Loucy (cell line): ENCODE measurements around the gene UNC79.
"Not testable (repeated sequence)": the region's sequence is repeated elsewhere in the genome, so short reads cannot be mapped to it uniquely, and the experiment has no call there.

Source experiments
- H2AFZ ChIP-seq: fragments of 200-600 bp; sonication (generic); 2 replicates; pipeline ENCODE4 v1.6.0; 2016; ENCODE audit warnings: antibody characterized with exemption, mild to moderate bottlenecking, low read length, moderate library complexity
- H3F3A ChIP-seq: fragments of 200-600 bp; 2 replicates; pipeline ENCODE4 v1.6.0; 2016; ENCODE audit warnings: antibody characterized with exemption, low read depth, mild to moderate bottlenecking
- H3K27me3 ChIP-seq: fragments of 200-600 bp; sonication (generic); 2 replicates; pipeline ENCODE4 v1.6.1; 2014; ENCODE audit warnings: low read length, mild to moderate bottlenecking; ENCODE audit not compliant: insufficient read depth, poor library complexity, severe bottlenecking
- H3K36me3 ChIP-seq: fragments of 200-600 bp; sonication (generic); 2 replicates; pipeline ENCODE4 v1.6.1; 2016; ENCODE audit warnings: low read length; ENCODE audit not compliant: insufficient read depth
- H3K4me1 ChIP-seq: fragments of 200-600 bp; sonication (generic); 2 replicates; pipeline ENCODE4 v1.5.1; 2014; ENCODE audit warnings: low read length, mild to moderate bottlenecking; ENCODE audit not compliant: insufficient read depth, poor library complexity, severe bottlenecking
- H3K4me2 ChIP-seq: fragments of 200-600 bp; sonication (generic); 2 replicates; pipeline ENCODE4 v1.6.0; 2014; ENCODE audit warnings: antibody characterized with exemption, low read length, low read depth, mild to moderate bottlenecking; ENCODE audit not compliant: poor library complexity, severe bottlenecking
- H3K4me3 ChIP-seq: fragments of 200-600 bp; sonication (generic); 2 replicates; pipeline ENCODE4 v1.5.1; 2014; ENCODE audit warnings: low read length, mild to moderate bottlenecking, mixed read lengths; ENCODE audit not compliant: poor library complexity, severe bottlenecking
- H3K79me2 ChIP-seq: fragments of 200-600 bp; sonication (generic); 2 replicates; pipeline ENCODE4 v1.6.1; 2014; ENCODE audit warnings: low read length; ENCODE audit not compliant: insufficient read depth
- H3K9ac ChIP-seq: fragments of 200-600 bp; sonication (generic); 2 replicates; pipeline ENCODE4 v1.6.0; 2014; ENCODE audit warnings: mild to moderate bottlenecking, low read depth, low read length, moderate library complexity; ENCODE audit not compliant: poor library complexity, severe bottlenecking
- H3K9me2 ChIP-seq: fragments of 200-600 bp; sonication (generic); replicated peaks from 2 replicates; pipeline ENCODE4 v1.6.1; 2016; ENCODE audit warnings: low read depth, low read length, mixed read lengths
- H3K9me3 ChIP-seq: fragments of 200-600 bp; sonication (generic); 2 replicates; pipeline ENCODE4 v1.6.1; 2014; ENCODE audit warnings: mild to moderate bottlenecking, antibody characterized with exemption, low read length, low read depth; ENCODE audit not compliant: insufficient read depth
- H4K20me1 ChIP-seq: fragments of 200-600 bp; sonication (generic); 2 replicates; pipeline ENCODE4 v1.6.0; 2014; ENCODE audit warnings: antibody characterized with exemption, low read length, mild to moderate bottlenecking; ENCODE audit not compliant: insufficient read depth, poor library complexity, severe bottlenecking
- EZH2phosphoT487 ChIP-seq: fragments of 200-600 bp; IDR thresholded peaks from 2 replicates; pipeline ENCODE4 v1.6.1; 2018; ENCODE audit warnings: antibody characterized with exemption, mild to moderate bottlenecking, moderate library complexity, borderline replicate concordance
- TF ChIP-seq, protein P1 (sequence below): fragments of 200-600 bp; sonication (generic); conservative IDR thresholded peaks from 2 replicates; pipeline ENCODE4 v1.5.1; 2014; ENCODE audit warnings: mild to moderate bottlenecking, antibody characterized with exemption, low read length

Gene UNC79

DNA sequence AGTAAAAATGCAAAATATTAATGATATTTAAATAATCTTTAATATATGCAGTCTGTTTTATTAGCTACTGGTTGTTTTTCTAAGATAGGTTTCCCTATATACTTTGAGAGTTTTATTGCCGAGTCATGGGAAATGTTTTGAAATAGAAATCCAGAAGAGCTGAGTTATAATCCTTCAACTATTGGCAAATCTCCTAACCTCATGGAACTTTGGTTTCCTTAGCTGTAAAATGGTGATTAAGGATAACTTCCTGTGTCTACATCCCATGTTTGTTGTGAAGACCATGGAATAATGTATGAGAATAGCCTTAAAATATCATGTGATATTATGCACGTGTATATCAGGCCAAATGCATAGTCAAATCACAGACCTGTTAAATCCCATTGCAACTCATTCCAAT lies 51.0 kb downstream of the UNC79 start:
- Histone ChIP-seq H2AFZ (no peak overlapping the region), H3K79me2 (no peaks in the 10 kb centered on the region), H3K9me3 (no peaks in the 10 kb centered on the region), H3K36me3 (no peaks in the 10 kb centered on the region; the same call in 1 of the 2 replicates), H3F3A (peaks cover 4% of the 10 kb centered on the region; the same call in 1 of the 2 replicates), H3K9me2 (no peaks in the 10 kb centered on the region), H3K4me3 (no peak overlapping the region), H4K20me1 (no peaks in the 10 kb centered on the region), H3K9ac (no peak overlapping the region), H3K4me2 (peak overlapping the region; percentile 26), H3K27me3 (no peaks in the 10 kb centered on the region), H3K4me1 (peaks cover 15% of the 10 kb centered on the region)
- TF ChIP-seq, protein P1, sequence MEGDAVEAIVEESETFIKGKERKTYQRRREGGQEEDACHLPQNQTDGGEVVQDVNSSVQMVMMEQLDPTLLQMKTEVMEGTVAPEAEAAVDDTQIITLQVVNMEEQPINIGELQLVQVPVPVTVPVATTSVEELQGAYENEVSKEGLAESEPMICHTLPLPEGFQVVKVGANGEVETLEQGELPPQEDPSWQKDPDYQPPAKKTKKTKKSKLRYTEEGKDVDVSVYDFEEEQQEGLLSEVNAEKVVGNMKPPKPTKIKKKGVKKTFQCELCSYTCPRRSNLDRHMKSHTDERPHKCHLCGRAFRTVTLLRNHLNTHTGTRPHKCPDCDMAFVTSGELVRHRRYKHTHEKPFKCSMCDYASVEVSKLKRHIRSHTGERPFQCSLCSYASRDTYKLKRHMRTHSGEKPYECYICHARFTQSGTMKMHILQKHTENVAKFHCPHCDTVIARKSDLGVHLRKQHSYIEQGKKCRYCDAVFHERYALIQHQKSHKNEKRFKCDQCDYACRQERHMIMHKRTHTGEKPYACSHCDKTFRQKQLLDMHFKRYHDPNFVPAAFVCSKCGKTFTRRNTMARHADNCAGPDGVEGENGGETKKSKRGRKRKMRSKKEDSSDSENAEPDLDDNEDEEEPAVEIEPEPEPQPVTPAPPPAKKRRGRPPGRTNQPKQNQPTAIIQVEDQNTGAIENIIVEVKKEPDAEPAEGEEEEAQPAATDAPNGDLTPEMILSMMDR: no peak

DNA sequence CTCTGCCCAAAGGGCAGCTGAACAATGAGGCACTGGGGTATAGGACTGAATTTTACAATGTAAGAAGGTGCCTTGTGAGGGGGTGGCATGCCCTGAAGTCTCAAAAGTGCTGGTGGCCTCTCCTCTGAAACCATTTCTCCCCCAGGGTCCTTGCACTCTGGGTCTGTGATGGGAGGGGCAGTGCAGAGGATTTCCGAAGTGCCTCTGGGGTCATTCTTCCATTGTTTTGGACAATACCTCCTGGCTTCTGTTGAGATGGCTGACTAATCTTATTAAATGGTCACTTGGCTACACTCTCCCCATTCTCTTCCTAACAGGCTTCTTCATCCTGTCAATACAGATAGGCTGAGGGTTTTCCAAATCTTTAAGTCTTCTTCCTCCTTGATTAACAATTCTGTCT lies 59.3 kb downstream of the UNC79 start:
- TF ChIP-seq, protein P1: no peak
- TF ChIP-seq EZH2phosphoT487: no peak
- Histone ChIP-seq H3K9ac (no peak overlapping the region), H3K27me3 (no peaks in the 10 kb centered on the region), H3F3A (no peaks in the 10 kb centered on the region), H3K79me2 (no peaks in the 10 kb centered on the region), H3K4me3 (no peak overlapping the region), H3K9me3 (no peaks in the 10 kb centered on the region), H3K36me3 (peaks cover 4% of the 10 kb centered on the region; the same call in 1 of the 2 replicates), H3K4me1 (peaks cover 11% of the 10 kb centered on the region), H2AFZ (no peak overlapping the region), H3K9me2 (no peaks in the 10 kb centered on the region), H3K4me2 (no peak overlapping the region), H4K20me1 (no peaks in the 10 kb centered on the region)

DNA sequence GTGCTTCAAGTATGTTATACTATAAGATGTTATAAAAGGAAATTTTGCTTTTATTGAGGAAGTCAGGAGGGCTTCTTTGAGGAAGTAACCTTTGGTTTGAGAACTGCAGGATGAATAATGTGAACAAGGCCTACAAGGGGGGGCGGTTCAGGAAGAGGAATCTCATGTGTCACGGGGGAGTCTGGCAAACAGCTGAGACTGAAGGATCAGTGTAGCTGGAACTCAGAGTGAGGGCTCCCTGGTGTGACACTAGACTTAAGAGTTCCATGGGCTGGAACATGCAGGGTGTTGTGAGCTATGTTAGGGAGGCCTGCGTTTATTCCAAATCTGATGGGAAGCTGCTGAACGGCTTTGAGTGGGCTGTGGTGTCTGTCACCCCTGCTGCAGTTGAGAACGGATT lies 62.3 kb downstream of the UNC79 start:
- no peaks in the 10 kb centered on the region for H3K79me2 ChIP-seq
- H3K9ac ChIP-seq: no peak overlapping the region
- H3K9me3 ChIP-seq: no peaks in the 10 kb centered on the region
- no peaks in the 10 kb centered on the region for H3K27me3 ChIP-seq
- no peaks in the 10 kb centered on the region for H3F3A ChIP-seq
- TF ChIP-seq EZH2phosphoT487: no peak
- TF ChIP-seq, protein P1: no peak
- no peak overlapping the region for H2AFZ ChIP-seq
- no peaks in the 10 kb centered on the region for H3K9me2 ChIP-seq
- H3K4me1 ChIP-seq: peaks cover 11% of the 10 kb centered on the region
- no peak overlapping the region for H3K4me2 ChIP-seq
- H4K20me1 ChIP-seq: no peaks in the 10 kb centered on the region
- peaks cover 10% of the 10 kb centered on the region; the same call in 1 of the 2 replicates for H3K36me3 ChIP-seq
- H3K4me3 ChIP-seq: no peak overlapping the region

DNA sequence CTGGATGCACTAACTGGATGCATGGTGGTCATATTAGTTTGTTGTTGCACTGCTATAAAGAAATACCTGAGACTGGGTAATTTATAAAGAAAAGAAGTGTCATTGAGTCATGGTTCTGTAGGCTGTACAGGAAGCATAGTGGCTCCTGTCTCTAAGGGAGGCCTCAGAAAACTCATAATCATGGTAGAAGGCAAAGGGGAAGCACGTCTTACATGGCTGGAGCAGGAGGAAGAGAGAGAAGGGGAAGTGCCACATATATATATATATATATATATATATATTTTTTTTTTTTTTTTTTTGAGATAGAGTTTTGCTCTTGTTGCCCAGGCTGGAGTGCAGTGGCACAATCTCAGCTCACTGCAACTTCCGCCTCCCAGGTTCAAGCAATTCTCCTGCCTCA lies 62.9 kb downstream of the UNC79 start:
- H3K27me3 ChIP-seq: not testable (repeated sequence)
- peaks cover 11% of the 10 kb centered on the region for H3K4me1 ChIP-seq

More for the DNA sequence above, 62.9 kb downstream of the UNC79 start:
- not testable (repeated sequence) for H3F3A ChIP-seq, H3K79me2 ChIP-seq, H3K4me2 ChIP-seq, H3K36me3 ChIP-seq, H3K4me3 ChIP-seq, H3K9me2 ChIP-seq, H2AFZ ChIP-seq, H3K9ac ChIP-seq, H4K20me1 ChIP-seq, H3K9me3 ChIP-seq
